WTC11 (cell line): ENCODE data around the gene ALOX12. TPM values are rescaled to one million over a fixed set of nuclear protein-coding genes. Genes with fewer than 3 reads are reported as not detected.

Experiments used
- ARID4B ChIP-seq: sonication (generic); formaldehyde crosslinking; IDR thresholded peaks from 2 replicates; pipeline ENCODE4 v1.8.0; 2023; ENCODE audit warnings: missing genetic modification reagents, mild to moderate bottlenecking, borderline replicate concordance
- E2F4 ChIP-seq: sonication (generic); formaldehyde crosslinking; IDR thresholded peaks from 2 replicates; pipeline ENCODE4 v1.8.1; 2022; ENCODE audit warnings: low read depth, mild to moderate bottlenecking, moderate library complexity, missing genetic modification reagents, borderline replicate concordance
- E2F5 ChIP-seq: sonication (generic); formaldehyde crosslinking; IDR thresholded peaks from 2 replicates; pipeline ENCODE4 v1.8.1; 2022; ENCODE audit warnings: mild to moderate bottlenecking, moderate library complexity, missing genetic modification reagents
- FOXP1 ChIP-seq: sonication (generic); formaldehyde crosslinking; IDR thresholded peaks from 2 replicates; pipeline ENCODE4 v1.8.0; 2022; ENCODE audit warnings: missing genetic modification reagents, mild to moderate bottlenecking, moderate library complexity, borderline replicate concordance
- SMAD3 ChIP-seq: sonication (generic); formaldehyde crosslinking; IDR thresholded peaks from 2 replicates; pipeline ENCODE4 v1.8.0; 2022; ENCODE audit warnings: missing genetic modification reagents, mild to moderate bottlenecking, borderline replicate concordance
- SP1 ChIP-seq: sonication (generic); formaldehyde crosslinking; conservative IDR thresholded peaks from 2 replicates; pipeline ENCODE4 v1.8.1; 2022; ENCODE audit warnings: missing genetic modification reagents
- TEAD4 ChIP-seq: sonication (generic); formaldehyde crosslinking; IDR thresholded peaks from 2 replicates; pipeline ENCODE4 v1.8.0; 2022; ENCODE audit warnings: mild to moderate bottlenecking, missing genetic modification reagents
- TP53 ChIP-seq: sonication (generic); formaldehyde crosslinking; IDR thresholded peaks from 2 replicates; pipeline ENCODE4 v1.8.1; 2023; ENCODE audit warnings: mild to moderate bottlenecking, missing genetic modification reagents
- ZSCAN18 ChIP-seq: fragments of 250-450 bp; sonication (Bioruptor Pico); IDR thresholded peaks from 2 replicates; pipeline ENCODE4 v2.1.2; 2022; ENCODE audit warnings: mild to moderate bottlenecking, moderate library complexity
- total RNA-seq: library from RNA; stranded (reverse); gene quantifications from 3 replicates; pipeline ENCODE4 v1.2.3, GENCODE V29; 2021
- TF ChIP-seq, protein P1 (sequence below): sonication (generic); formaldehyde crosslinking; IDR thresholded peaks from 2 replicates; pipeline ENCODE4 v1.8.1; 2023; ENCODE audit warnings: mild to moderate bottlenecking, missing genetic modification reagents, borderline replicate concordance
- TF ChIP-seq, protein P2 (sequence below): sonication (generic); formaldehyde crosslinking; conservative IDR thresholded peaks from 2 replicates; pipeline ENCODE4 v1.8.1; 2022; ENCODE audit warnings: mild to moderate bottlenecking, missing genetic modification reagents
- TF ChIP-seq, protein P3 (sequence below): sonication (generic); formaldehyde crosslinking; conservative IDR thresholded peaks from 2 replicates; pipeline ENCODE4 v1.8.1; 2023; ENCODE audit warnings: mild to moderate bottlenecking, low read depth, missing genetic modification reagents, moderate library complexity

ALOX12 gene
- total RNA-seq, 1 experiment from 2014 or later = 1.9 TPM

GRCh38 chr17:7035591-7036368, 39.9 kb downstream of the ALOX12 start, which contains the start of gene SLC16A13 (continued):
- TF ChIP-seq, protein P1, sequence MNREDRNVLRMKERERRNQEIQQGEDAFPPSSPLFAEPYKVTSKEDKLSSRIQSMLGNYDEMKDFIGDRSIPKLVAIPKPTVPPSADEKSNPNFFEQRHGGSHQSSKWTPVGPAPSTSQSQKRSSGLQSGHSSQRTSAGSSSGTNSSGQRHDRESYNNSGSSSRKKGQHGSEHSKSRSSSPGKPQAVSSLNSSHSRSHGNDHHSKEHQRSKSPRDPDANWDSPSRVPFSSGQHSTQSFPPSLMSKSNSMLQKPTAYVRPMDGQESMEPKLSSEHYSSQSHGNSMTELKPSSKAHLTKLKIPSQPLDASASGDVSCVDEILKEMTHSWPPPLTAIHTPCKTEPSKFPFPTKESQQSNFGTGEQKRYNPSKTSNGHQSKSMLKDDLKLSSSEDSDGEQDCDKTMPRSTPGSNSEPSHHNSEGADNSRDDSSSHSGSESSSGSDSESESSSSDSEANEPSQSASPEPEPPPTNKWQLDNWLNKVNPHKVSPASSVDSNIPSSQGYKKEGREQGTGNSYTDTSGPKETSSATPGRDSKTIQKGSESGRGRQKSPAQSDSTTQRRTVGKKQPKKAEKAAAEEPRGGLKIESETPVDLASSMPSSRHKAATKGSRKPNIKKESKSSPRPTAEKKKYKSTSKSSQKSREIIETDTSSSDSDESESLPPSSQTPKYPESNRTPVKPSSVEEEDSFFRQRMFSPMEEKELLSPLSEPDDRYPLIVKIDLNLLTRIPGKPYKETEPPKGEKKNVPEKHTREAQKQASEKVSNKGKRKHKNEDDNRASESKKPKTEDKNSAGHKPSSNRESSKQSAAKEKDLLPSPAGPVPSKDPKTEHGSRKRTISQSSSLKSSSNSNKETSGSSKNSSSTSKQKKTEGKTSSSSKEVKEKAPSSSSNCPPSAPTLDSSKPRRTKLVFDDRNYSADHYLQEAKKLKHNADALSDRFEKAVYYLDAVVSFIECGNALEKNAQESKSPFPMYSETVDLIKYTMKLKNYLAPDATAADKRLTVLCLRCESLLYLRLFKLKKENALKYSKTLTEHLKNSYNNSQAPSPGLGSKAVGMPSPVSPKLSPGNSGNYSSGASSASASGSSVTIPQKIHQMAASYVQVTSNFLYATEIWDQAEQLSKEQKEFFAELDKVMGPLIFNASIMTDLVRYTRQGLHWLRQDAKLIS (CRISPR knock-in tag) = no peak
- TF ChIP-seq, protein P2, sequence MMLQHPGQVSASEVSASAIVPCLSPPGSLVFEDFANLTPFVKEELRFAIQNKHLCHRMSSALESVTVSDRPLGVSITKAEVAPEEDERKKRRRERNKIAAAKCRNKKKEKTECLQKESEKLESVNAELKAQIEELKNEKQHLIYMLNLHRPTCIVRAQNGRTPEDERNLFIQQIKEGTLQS (CRISPR knock-in tag) = no peak
- peak; percentile 73 for TF ChIP-seq E2F5
- TF ChIP-seq TP53 (CRISPR knock-in tag) = peak; percentile 90; the same call in 1 of the 2 replicates
- TF ChIP-seq, protein P3, sequence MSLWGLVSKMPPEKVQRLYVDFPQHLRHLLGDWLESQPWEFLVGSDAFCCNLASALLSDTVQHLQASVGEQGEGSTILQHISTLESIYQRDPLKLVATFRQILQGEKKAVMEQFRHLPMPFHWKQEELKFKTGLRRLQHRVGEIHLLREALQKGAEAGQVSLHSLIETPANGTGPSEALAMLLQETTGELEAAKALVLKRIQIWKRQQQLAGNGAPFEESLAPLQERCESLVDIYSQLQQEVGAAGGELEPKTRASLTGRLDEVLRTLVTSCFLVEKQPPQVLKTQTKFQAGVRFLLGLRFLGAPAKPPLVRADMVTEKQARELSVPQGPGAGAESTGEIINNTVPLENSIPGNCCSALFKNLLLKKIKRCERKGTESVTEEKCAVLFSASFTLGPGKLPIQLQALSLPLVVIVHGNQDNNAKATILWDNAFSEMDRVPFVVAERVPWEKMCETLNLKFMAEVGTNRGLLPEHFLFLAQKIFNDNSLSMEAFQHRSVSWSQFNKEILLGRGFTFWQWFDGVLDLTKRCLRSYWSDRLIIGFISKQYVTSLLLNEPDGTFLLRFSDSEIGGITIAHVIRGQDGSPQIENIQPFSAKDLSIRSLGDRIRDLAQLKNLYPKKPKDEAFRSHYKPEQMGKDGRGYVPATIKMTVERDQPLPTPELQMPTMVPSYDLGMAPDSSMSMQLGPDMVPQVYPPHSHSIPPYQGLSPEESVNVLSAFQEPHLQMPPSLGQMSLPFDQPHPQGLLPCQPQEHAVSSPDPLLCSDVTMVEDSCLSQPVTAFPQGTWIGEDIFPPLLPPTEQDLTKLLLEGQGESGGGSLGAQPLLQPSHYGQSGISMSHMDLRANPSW (CRISPR knock-in tag) = peak; percentile 79; the same call in 1 of the 2 replicates
- TF ChIP-seq FOXP1 (CRISPR knock-in tag) = no peak
- no peak for TF ChIP-seq E2F4 (CRISPR knock-in tag)
- TF ChIP-seq ZSCAN18 = no peak
- TF ChIP-seq SMAD3 (CRISPR knock-in tag) = 0 out of 2 replicates have a peak, but pooled peaks have one; percentile 61
- peak; percentile 39; the same call in 1 of the 2 replicates for TF ChIP-seq SP1 (CRISPR knock-in tag)
- TF ChIP-seq TEAD4 (CRISPR knock-in tag) = no peak
- no peak for TF ChIP-seq ARID4B (CRISPR knock-in tag)
